Measurements from ENCODE around the gene ZNF300.
"Not testable (repeated sequence)": the region's sequence is repeated elsewhere in the genome, so short reads cannot be mapped to it uniquely, and the experiment has no call there.

The ZNF300 gene

DNA sequence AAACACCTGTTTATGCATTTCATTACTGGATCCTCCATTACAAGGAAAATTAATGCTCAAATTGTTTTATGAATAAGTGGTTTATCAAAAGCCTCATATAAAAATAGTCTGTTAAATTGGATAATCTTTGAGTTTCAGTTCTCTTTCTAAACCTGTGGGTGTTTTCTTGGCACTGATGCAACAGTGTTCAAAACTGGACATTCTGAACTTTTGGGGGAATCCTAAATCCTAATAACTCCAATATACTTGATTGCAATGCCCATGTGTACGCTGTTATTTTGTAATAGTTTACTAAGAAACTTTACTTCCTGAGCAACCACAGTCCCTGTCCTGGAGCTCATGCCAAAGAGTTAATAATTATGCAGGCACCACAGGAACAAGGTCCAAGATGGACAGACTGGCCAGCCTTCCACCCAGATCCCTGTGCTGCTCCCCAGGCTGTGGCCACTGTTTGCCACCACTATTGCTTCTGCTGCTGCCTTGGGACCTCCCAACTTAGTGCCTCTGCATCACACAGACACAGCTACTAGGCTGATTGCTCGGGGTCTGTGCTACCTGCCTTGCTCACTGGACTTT lies 44.4 kb downstream of the ZNF300 start:
- Mint-ChIP-seq H3K27me3 (no peaks in the 10 kb centered on the region), H3K27ac (no peak overlapping the region), H3K9me3 (peaks cover 17% of the 10 kb centered on the region), H3K4me1 (no peaks in the 10 kb centered on the region), H3K4me3 (no peak overlapping the region), H3K36me3 (peaks cover 3% of the 10 kb centered on the region)
- DNase-seq = no peak
- CTCF ChIA-PET = interaction anchor here (1.2 kb wide), 1 partner anchor 8 kb away, joined by 3 read pairs; no protein-coding TSS in a partner anchor

DNA sequence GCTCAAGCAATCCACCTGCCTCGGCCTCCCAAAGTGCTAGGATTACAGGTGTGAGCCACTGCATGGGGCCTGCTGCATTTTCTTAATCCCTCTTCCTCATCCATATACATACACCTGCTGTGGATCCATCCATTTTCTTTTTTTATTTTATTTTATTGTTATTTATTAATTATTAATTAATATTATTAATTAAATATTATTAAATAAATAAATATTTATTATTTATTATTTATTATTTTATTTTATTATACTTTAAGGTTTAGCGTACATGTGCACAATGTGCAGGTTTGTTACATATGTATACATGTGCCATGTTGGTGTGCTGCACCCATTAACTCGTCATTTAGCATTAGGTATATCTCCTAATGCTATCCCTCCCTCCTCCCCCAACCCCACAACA lies 48.1 kb downstream of the ZNF300 start:
- H3K27ac Mint-ChIP-seq, CTCF ChIA-PET, H3K4me1 Mint-ChIP-seq, H3K36me3 Mint-ChIP-seq, DNase-seq, H3K4me3 Mint-ChIP-seq, H3K27me3 Mint-ChIP-seq: not testable (repeated sequence)
- H3K9me3 Mint-ChIP-seq = peaks cover 13% of the 10 kb centered on the region

DNA sequence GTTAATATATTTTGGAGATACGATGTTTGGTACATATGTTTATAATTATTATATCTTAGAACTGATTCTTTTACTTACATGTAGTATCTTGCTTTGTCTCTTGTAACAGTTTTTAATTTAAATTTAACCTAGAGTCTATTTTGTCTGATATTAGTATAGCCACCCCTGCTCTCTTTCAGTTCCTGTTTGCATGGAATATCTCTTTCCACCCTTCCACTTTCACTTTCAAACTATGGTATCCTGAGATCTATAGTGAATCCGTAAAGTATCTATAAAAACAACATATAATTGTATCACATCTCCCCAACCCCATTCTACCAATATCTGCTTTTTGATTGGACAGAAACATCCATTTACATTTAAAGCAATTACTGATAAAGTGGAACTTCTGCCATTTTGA lies 51.2 kb downstream of the ZNF300 start:
- Mint-ChIP-seq H3K4me3 (no peak overlapping the region), H3K27ac (no peak overlapping the region), H3K36me3 (peaks cover 5% of the 10 kb centered on the region), H3K9me3 (peaks cover 4% of the 10 kb centered on the region), H3K27me3 (no peaks in the 10 kb centered on the region), H3K4me1 (peaks cover 7% of the 10 kb centered on the region)
- no peak for DNase-seq
- CTCF ChIA-PET = no interaction called here

DNA sequence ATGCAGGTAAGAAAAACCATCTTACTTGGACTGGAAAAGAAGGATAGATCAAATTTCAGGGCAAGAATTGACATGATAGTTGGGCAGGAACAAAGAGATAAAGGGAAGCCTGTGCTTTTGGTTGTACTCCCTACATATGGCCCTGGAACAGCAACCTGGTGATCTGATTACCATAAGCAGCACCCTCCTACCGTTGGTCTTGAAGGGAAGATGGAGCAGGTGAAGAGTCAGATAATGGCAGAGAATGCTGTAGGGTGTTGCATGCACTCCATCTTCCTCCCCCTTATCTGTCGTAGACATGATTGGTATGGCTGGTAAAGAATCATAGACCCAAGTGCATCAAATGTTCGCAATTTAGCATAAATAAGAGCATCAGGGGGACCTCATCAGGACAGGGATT lies 53.7 kb downstream of the ZNF300 start:
- H3K27ac Mint-ChIP-seq = no peak overlapping the region
- CTCF ChIA-PET = interaction anchor here (0.9 to 1.4 kb wide), 6 partner anchors 51 to 264 kb away, joined by 3 to 4 read pairs (median 3); partner anchors contain the start of gene SMIM3
- no peaks in the 10 kb centered on the region for H3K27me3 Mint-ChIP-seq
- H3K4me1 Mint-ChIP-seq = peaks cover 23% of the 10 kb centered on the region
- no peak overlapping the region for H3K4me3 Mint-ChIP-seq
- DNase-seq = no peak
- peaks cover 7% of the 10 kb centered on the region for H3K9me3 Mint-ChIP-seq
- H3K36me3 Mint-ChIP-seq = peaks cover 7% of the 10 kb centered on the region

DNA sequence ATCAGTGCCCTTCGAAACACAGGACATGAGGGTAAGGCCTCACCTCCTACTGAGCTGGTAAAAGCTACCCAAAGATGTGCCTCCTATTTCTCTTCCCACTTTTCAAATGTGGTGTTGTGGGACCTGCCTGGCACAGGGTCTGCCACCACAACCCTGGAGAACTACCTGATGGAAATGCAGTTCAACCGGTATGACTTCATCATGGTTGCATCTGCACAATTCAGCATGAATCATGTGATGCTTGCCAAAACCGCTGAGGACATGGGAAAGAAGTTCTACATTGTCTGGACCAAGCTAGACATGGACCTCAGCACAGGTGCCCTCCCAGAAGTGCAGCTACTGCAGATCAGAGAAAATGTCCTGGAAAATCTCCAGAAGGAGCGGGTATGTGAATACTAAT lies 56.5 kb downstream of the ZNF300 start:
- H3K4me1 Mint-ChIP-seq = peaks cover 24% of the 10 kb centered on the region
- peaks cover 9% of the 10 kb centered on the region for H3K9me3 Mint-ChIP-seq
- CTCF ChIA-PET = interaction anchor here (0.8 to 4.1 kb wide), 5 partner anchors 47 to 391 kb away, joined by 3 to 81 read pairs (median 55); partner anchors contain the start of gene SMIM3
- H3K27ac Mint-ChIP-seq = no peak overlapping the region
- no peak overlapping the region for H3K4me3 Mint-ChIP-seq
- no peaks in the 10 kb centered on the region for H3K27me3 Mint-ChIP-seq
- DNase-seq = no peak
- H3K36me3 Mint-ChIP-seq = peaks cover 9% of the 10 kb centered on the region

DNA sequence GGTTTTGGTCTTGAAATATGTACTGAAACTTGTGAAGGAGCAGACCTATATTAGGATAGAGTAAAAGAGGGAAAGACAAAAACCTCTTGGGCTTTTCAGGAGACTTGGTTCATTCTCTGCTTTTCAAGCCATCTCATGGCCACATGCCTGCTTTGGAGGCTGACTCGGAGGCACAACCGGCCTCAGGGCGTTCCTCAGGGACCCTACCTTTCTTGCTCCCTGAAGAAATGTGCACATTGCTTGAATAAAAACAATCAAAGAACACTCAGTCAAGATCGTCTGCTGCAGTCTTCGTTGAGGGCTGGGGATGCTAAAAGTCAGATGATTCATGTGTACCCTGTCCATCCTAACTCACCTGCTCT lies 57.5 kb downstream of the ZNF300 start:
- Mint-ChIP-seq H3K9me3 (peaks cover 9% of the 10 kb centered on the region), H3K27me3 (no peaks in the 10 kb centered on the region), H3K4me1 (peaks cover 24% of the 10 kb centered on the region), H3K4me3 (peak overlapping the region; percentile 73), H3K36me3 (peaks cover 9% of the 10 kb centered on the region), H3K27ac (peak overlapping the region; percentile 96)
- CTCF ChIA-PET = interaction anchor here (0.6 to 4.1 kb wide), 22 partner anchors 7 to 390 kb away, joined by 3 to 81 read pairs (median 6); partner anchors contain the start of genes RBM22 and SMIM3
- no peak for DNase-seq

DNA sequence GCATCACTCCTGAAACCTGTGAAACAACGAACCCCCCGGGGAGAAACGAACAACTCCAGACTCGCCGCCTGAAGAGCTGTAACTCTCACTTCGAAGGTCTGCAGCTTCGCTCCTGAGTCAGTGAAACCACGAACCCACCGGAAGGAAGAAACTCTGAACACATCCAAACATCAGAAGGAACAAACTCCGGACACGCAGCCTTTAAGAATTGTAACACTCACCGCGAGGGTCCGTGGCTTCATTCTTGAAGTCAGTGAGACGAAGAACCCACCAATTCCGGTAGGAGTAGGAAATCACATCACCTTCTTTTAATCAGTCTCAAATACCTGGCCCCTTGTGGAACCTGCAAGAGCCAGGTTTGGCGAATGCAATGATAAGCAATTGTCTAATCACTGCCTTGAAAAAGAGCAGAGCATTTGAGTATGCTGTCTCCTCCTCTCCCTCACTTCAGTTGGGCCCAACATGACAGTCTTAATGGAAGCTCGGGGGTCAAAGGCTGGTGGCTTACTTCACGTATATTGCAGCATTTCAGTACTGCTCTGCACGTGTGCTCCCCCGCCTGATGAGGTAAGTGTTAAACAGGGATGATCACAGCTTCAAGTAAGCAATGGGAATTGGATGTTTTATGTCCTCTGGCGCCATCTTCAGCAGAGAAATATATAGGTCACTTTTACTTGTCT lies 58.0 kb downstream of the ZNF300 start:
- DNase-seq = peak; percentile 76
- Mint-ChIP-seq H3K4me1 (peaks cover 24% of the 10 kb centered on the region), H3K9me3 (peaks cover 9% of the 10 kb centered on the region), H3K27ac (peak overlapping the region; percentile 96), H3K36me3 (peaks cover 9% of the 10 kb centered on the region), H3K27me3 (no peaks in the 10 kb centered on the region), H3K4me3 (peak overlapping the region; percentile 73)
- CTCF ChIA-PET = interaction anchor here (0.6 to 4.1 kb wide), 23 partner anchors 8 to 389 kb away, joined by 3 to 81 read pairs (median 6); partner anchors contain the start of genes RBM22 and SMIM3

DNA sequence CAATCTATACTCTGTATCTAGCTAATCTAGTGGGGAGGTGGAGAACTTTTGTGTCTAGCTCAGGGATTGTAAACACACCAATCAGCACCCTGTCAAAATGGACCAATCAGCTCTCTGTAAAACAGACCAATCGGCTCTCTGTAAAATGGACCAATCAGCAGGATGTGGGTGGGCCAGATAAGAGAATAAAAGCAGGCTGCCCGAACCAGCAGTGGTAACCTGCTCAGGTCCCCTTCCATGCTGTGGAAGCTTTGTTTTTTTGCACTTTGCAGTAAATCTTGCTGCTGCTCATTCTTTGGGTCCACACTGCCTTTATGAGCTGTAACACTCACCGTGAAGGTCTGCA lies 58.5 kb downstream of the ZNF300 start, which contains the start of gene IRGM:
IRGM (plus strand) TSS at position 214 of the 346 bp plus-strand sequence. CDS start 1,603 bp downstream, outside the sequence.
- peak within 1 kb of the TSS; percentile 73 for H3K4me3 Mint-ChIP-seq
- peak within 1 kb of the TSS; percentile 96 for H3K27ac Mint-ChIP-seq
- H3K4me1 Mint-ChIP-seq = peaks cover 24% of the 10 kb centered on the region
- H3K9me3 Mint-ChIP-seq, H3K36me3 Mint-ChIP-seq, H3K27me3 Mint-ChIP-seq, DNase-seq: not testable (repeated sequence)
- CTCF ChIA-PET = interaction anchor here (0.7 to 4.1 kb wide), 21 partner anchors 8 to 389 kb away, joined by 3 to 81 read pairs (median 7); partner anchors contain the start of genes RBM22 and SMIM3

DNA sequence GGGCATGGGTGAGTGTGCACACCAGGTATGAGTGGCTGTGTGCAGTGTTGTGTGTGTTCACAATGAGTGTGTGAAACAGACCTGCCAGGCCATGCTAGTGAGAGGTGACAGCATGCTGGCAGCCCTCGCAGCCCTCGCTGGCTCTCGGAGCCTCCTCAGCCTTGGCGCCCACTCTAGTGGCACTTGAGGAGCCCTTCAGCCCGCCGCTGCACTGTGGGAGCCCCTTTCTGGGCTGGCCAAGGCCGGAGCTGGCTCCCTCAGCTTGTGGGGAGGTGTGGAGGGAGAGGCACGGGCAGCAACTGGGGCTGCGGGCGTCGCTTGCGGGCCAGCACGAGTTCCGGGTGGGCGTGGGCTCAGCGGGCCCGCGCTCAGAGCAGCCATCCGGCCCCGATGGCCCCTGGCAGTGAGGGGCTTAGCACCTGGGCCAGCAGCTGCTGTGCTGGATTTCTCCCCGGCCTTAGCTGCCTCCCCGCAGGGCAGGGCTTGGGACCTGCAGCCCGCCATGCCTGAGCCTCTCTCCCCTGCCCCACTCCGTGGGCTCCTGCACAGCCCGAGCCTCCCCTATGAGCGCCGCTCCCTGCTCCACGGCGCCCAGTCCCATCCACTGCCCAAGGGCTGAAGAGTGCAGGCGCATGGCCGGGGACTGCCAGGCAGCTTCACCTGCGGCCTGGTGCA lies 59.5 kb downstream of the ZNF300 start:
- not testable (repeated sequence) for H3K36me3 Mint-ChIP-seq, H3K4me3 Mint-ChIP-seq, H3K9me3 Mint-ChIP-seq, DNase-seq, H3K27me3 Mint-ChIP-seq, H3K27ac Mint-ChIP-seq
- peaks cover 24% of the 10 kb centered on the region for H3K4me1 Mint-ChIP-seq
- CTCF ChIA-PET = interaction anchor here (1.5 to 4.1 kb wide), 7 partner anchors 40 to 388 kb away, joined by 11 to 81 read pairs (median 28); partner anchors contain the start of genes RBM22 and SMIM3

Measured in activated naive CD4-positive, alpha-beta T cell treated with anti-CD3 and anti-CD28 coated beads, Interleukin-2, amount 10 ng/mL, durations not matched to agents 7 days and 5 days (primary cell).